Hematopoietic multipotent progenitor cell treated with erythropoietin and hydrocortisone succinate and interleukin-3 and kit ligand, for 17 days (in vitro differentiated cells): ENCODE measurements around the gene TSPAN7.

Experiments used
- DNase-seq: peaks from one replicate; pipeline ENCODE4 v3.0.0-alpha.2; 2015; ENCODE audit warnings: low spot score

TSPAN7 gene

GRCh38 chrX:38595801-38596200 is 34.5 kb downstream of the TSPAN7 start:
- DNase-seq, result no peak

DNA sequence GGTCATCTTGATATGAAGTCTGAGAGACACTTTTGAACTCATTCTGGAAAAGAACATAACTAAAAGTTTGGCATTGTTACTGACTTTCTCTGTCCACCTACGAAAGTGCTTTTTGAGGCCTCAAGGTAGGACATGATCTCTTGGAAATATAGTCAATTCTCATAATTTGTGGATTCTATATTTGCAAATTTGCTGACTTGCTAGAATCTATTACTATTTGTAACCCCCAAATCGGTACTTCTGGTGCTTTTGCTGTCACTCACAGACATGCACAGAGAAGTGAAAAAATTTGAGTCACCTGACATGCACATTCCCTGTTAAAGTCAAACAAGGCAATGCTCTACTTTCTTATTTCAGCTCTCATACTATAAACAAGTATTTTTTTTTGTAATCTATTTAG is 35.6 kb downstream of the TSPAN7 start:
- DNase-seq, result no peak

- DNase-seq, result no peak
Observed at GRCh38 chrX:38599796-38600755, 38.7 kb downstream of the TSPAN7 start.

DNA sequence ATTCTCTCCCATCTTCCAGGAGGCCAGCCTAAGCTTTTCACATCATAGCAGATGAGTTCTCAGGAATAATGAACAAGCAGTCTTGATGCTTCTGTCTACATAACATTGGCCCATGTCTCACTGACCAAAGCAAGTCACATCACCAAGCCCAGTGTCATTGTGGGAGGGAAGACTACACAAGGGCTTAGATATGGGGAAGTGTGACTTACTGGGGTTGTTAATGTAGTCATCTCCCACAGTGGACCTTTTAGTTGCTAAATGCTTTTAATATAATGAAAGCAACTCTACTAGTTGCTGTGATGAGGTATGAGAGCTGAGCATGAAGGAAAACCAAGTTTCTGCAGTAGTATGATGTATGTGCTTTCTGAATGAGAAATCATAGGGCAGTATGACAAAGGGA is 40.5 kb downstream of the TSPAN7 start:
- no peak for DNase-seq

DNA sequence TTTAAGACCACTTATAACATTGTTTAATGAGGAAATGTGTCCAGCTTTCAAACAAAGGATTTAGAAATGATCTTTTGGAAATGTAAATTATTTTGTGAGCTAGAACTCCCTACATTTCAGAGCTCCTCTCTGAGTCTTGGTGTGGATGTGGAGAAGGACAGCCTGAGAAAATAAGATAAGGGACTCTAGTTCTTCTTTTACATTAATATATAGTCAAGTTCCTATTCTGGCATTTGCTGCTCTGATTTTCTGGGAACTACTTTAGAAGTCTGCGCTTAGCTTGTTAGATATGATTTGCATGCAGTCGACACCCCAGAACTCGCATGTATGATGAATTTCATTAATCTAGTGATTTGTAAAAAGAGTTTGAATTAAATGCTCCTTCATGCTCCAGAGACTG is 45.5 kb downstream of the TSPAN7 start:
- no peak for DNase-seq

- DNase-seq, result no peak
Observed at GRCh38 chrX:38607976-38608375, 46.6 kb downstream of the TSPAN7 start.

DNA sequence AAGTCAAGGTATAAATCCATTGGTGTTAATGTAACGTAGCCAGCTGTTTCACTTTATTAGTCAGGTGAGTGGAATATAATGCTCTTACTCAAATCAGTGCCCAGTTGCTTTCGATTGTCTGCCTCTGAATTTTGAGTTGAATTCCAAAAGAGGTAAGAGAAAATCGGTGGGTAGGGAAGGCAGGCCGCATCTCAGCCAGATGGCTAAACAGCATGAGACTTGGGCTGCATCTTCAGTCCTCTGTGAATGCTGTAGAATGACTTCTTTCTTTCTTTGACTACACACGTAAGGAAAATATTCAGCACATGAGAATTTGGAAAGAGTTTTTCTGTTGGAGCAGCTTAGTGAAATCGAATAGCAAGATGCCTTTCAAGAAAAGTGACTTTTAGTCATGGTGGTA is 49.5 kb downstream of the TSPAN7 start:
- DNase-seq, result no peak

- DNase-seq, result no peak
Observed at GRCh38 chrX:38612281-38612680, 50.9 kb downstream of the TSPAN7 start.

DNA sequence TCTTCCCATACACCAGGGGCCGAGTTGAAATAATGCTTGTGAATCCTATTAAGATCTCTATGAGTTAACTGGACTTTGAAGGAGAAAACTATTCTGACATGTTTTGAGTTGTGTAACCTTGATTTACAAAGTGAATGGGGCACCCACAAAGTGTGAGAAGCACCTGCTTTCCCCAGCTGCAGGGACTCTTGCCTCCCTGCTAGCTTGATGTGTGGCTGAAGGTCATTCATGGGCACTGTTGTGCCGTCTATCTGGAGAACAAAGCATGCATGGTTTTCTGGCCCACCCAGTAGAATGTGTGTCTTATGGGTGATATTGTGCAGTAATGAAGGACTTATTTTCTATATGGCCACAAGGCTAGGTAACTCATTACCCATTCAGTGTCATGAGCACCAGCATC is 53.1 kb downstream of the TSPAN7 start:
- no peak for DNase-seq

- no peak for DNase-seq
Observed at GRCh38 chrX:38616904-38617303, 55.6 kb downstream of the TSPAN7 start.

- DNase-seq, result no peak
Observed at GRCh38 chrX:38618180-38618579, 56.8 kb downstream of the TSPAN7 start.

GRCh38 chrX:38620623-38621022 is 59.3 kb downstream of the TSPAN7 start:
- no peak for DNase-seq

DNA sequence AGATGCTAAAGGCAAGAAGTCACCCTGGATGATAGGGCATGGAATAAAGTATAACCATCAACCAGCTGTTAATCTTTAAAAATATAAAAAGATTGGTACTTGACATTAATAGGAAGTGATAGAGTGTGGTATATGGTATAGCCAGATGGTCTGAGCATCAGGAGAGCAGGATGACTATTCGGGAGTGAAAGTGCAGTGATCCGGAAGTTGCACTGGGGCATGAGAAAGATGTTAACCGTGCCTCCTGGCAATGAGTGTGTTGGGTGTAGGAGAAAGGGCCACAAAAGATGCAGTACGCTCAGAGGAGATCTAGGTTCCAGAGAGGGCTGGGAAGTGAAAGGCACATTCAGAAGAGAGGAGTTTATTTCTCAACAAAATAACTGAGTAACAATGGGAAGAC is 65.0 kb downstream of the TSPAN7 start:
- no peak for DNase-seq

- DNase-seq, result peak; percentile 76
Observed at GRCh38 chrX:38627683-38628082, 66.3 kb downstream of the TSPAN7 start.

- no peak for DNase-seq
Observed at GRCh38 chrX:38628587-38628986, 67.2 kb downstream of the TSPAN7 start.

DNA sequence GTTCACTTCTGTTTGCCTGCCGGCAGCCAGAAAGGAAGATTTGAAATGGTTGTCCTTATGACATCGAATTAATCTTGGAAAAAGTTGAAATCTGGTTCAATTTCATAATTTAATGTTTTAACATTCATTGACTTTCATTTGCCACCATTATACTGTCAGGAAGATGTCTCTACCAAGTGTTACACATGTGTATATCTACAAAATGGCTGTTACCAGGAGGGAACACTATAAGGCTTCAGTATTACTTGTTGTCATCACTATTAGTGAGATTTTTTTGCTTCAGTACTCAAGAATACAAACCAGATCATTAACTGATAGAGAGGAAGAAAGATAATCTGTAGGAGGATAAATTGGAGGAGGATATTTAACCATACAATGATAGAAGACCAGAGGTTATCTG is 71.2 kb downstream of the TSPAN7 start:
- no peak for DNase-seq

DNA sequence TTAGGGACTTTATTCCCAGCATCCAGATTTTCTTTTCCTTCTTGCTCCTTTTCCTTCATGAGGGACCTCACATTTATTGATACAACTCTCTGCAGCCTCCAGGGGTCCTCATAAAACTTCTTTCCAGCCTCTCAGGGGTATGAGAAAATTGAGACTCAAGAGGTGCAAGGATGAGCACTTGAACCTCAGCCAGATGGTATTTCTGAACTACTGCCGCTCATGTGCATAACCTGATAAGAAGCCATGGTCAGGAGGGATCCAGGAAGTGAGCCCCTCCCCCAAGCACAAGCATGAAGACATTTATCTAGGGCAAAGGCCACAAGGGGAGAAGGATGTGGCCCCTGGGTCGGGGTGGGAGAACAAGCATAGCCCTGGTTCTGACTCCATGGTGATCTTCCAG is 73.3 kb downstream of the TSPAN7 start:
- DNase-seq, result peak; percentile 82

- DNase-seq, result peak; percentile 4
Observed at GRCh38 chrX:38636949-38637819, 75.8 kb downstream of the TSPAN7 start.

DNA sequence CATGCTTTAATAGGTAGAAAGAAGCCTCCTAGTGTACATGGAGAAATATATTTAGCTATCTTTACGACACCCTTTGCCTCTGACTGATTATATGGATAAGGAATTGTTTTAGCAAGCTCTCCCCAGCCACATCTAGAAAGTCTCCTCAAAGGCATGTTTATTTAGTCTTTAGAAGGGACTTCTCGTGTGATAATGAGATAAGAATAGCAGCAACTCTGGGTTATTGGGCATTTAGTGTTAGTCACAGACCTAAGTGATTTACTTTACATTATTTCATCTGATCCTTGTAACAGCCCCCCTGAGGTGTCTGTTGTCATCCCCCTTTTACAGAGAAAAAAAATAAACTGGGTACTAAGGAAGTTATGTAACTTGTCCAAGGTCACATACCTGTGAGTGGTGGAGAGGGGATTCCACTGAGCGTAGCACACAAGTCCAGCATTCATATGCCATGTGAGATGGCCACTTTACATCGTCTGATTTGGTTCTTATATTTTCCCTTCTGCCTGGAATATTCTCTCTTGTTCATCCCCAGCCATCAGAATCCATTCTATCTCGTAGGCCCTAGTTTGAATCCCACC is 77.7 kb downstream of the TSPAN7 start:
- DNase-seq, result peak; percentile 24

DNA sequence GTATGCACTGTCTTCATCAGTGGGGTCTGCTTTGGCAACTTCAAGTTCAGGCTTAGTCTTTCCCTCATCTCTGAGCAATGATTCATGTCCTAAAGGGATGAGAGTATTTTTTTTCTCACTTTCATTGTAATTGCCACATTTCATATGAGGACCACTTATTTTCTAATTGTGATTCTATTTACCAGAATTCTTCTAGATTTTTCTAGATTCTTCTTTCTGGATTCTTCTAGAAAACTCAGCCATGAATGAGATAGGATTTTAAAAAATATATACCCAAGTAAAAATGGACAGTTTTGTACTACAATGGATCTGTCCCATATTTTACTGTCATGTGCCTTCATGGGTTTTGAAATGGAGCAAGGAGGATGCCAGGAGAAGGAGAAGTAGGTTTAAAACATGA is 78.4 kb downstream of the TSPAN7 start:
- no peak for DNase-seq

DNA sequence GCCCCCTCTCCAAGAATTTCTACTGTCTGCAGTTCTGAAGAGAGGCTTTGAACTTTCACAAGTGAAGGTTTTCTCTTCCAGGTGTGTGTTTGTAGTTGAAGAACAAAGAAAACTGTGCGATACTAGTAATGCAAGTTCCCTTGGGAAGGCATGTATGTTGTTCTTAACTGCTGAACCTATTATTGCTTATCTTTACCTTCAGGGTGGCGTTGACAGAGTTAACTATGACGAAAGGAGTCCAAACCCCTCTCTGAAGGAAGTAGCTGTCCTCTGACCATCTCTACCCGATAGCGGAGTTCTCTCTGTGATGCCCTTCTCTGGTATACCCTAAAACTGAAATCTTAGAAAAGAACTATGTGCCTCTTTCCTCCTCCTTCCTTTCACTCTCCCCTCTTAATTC is 79.9 kb downstream of the TSPAN7 start:
- DNase-seq, result no peak

GRCh38 chrX:38643903-38644302 is 82.6 kb downstream of the TSPAN7 start:
- DNase-seq, result no peak

GRCh38 chrX:38646129-38646528 is 84.8 kb downstream of the TSPAN7 start:
- DNase-seq, result no peak
